22Rv1 (cell line): ENCODE measurements around the gene RLN3.
A peak's percentile ranks its signal among the peaks of the same experiment; 100 is the strongest.

Experiments
- H3K27ac ChIP-seq: fragments of 450-650 bp; 2 replicates; pipeline ENCODE4 v1.5.1; 2017
- ZFX ChIP-seq: fragments of 450-650 bp; IDR thresholded peaks from 2 replicates; pipeline ENCODE4 v1.6.1; 2017; ENCODE audit warnings: antibody characterized with exemption, borderline replicate concordance
- TF ChIP-seq, protein P1 (sequence below): fragments of 450-650 bp; IDR thresholded peaks from 2 replicates; pipeline ENCODE4 v1.5.1; 2017; ENCODE audit warnings: mild to moderate bottlenecking

Gene RLN3

GRCh38 chr19:14073925-14074838 lies 46.2 kb downstream of the RLN3 start:
- TF ChIP-seq, protein P1, sequence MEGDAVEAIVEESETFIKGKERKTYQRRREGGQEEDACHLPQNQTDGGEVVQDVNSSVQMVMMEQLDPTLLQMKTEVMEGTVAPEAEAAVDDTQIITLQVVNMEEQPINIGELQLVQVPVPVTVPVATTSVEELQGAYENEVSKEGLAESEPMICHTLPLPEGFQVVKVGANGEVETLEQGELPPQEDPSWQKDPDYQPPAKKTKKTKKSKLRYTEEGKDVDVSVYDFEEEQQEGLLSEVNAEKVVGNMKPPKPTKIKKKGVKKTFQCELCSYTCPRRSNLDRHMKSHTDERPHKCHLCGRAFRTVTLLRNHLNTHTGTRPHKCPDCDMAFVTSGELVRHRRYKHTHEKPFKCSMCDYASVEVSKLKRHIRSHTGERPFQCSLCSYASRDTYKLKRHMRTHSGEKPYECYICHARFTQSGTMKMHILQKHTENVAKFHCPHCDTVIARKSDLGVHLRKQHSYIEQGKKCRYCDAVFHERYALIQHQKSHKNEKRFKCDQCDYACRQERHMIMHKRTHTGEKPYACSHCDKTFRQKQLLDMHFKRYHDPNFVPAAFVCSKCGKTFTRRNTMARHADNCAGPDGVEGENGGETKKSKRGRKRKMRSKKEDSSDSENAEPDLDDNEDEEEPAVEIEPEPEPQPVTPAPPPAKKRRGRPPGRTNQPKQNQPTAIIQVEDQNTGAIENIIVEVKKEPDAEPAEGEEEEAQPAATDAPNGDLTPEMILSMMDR, result no peak
- TF ChIP-seq ZFX, result no peak
- H3K27ac ChIP-seq, result peak overlapping the region; percentile 90

DNA sequence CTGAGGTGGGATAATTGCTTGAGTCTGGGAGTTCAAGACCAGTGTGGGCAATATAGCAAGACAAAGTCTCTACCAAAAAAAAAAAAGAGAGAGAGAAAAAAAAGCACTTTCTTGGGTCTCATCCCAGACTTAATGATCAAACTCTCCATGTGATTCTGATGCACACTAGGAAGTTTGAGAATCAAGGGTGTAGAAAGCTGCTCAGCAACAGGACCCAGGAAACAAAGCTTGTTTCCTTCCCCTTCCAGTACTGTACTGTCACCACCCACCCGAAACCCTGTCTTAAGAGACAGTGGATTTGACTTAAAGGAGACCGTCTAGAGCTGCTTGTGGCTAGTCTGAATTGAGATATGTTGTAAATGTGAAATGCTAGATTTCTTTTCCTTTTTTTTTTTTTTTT lies 50.5 kb downstream of the RLN3 start:
- no peak for TF ChIP-seq ZFX
- TF ChIP-seq, protein P1, result no peak
- H3K27ac ChIP-seq, result no peak overlapping the region
